Measurements from ENCODE around the gene PHC2.
A peak's percentile ranks its signal among the peaks of the same experiment; 100 is the strongest.

Gene PHC2

DNA sequence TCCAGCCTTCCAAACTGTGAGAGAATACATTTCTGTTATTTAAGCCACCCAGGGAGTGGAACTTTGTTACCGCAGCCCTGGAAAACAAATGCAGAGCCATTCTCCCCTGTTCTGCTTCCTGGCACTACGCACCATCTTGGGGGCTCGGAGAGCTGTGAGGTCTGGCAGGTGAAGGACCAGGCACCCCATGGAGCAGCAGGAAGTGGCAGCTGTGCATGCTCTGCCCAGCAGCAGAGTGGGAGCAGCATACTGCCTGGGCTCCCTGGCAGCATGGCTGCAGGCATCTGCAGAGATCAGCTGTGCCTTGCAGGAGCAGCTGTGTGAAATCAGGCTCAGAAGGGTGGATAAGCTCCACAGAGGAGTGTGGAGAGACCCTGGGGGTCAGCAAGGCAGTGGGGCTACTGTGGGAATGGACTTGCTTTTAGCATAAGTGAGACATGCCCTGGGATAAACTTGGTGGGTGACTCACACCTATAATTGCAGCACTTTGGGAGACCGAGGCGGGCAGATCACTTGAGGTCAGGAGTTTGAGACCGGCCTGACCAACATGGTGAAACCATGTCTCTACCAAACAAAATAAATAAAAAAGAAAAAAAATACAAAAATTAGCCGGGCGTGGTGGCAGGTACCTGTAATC, 23.9 kb upstream of the PHC2 start:
- no peak for DNase-seq

DNA sequence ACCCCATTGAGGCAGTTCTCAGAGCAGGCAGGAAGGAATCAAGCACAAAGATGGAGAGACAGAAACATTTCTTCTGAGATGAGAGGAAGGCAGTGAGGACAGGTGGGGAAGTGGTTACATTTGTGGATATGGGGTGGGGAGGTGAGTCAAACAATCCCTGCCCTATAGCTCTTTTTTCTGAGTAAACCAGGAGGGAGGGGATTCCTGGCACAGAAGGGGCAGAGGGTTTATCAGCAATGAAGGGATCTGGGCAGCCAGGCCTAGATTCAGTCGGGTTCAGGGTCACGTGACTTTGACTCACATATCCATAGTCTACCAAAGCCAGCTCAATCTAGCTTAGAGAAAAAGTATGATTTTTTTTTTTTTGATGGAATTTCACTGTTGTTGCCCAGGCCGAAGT, 15.7 kb upstream of the PHC2 start:
- no peak for DNase-seq

DNA sequence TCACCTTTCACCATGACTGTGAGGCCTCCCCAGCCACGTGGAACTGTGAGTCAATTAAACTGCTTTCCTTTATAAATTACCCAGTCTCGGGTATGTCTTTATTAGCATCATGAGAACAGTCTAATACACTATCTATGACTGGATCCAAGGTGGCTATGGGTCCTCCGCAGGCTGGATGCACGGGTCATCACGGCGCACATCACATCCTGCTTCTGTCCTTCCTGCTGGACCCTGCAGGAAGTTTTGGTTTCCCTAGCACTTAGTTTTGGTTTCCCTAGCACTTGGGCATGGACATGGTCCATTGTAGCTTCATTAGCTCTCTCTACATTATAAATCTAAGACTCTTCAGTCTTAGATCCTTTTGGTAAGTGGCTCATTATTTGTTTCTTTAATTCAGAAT, 14.2 kb upstream of the PHC2 start:
- DNase-seq = no peak

DNA sequence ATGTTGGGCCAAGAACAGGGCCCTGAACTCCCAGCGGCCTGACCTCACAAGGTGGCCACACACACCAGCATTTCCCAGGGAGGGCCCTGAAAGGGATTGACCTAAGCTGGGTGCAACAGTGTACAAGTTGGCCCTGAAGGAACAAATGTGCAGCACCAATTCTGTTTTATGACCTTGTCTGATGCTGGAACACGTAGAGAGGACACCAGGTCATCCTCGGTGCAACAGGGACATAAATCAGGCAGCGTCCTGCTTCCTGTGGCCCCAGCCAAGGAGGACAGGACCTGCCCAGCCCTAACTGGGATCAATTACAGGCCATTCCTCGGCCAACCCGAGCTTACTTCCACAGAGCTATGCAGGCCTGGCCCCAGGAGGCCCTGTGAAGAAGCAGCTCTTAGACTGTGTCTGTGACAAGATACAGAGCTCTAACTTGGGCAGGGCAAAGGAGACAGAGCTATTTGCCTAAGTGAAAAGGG, 12.8 kb upstream of the PHC2 start:
- no peak for DNase-seq

DNA sequence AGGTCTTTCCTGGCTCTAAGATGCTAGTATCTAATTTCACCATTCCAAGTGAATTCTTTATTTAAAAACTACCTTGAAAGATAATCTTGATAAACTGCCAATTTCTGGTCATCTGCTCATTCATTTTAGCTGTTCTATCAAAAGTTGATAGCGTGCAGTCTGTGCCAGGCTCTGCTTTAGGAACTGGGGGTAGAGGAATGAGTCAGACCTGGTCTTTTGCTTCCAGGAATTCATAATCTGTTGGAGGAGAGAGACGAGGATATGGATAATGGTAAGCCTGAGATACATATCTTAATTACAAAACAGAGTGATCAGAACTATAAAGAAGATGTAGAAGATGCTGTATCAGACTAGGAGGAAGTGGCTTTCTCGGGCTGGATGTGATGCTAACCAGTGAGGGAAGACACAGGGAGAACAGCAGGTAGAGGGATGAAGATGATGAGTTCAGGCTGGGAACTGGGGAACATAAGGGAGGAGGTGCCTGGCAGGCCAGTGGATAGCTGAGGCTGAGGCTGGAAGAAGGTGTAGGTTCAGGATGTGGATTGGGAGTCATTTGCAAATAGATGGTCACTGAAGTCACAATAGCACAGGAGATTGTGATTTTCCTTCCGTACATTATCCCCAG, 12.3 kb upstream of the PHC2 start:
- no peak for DNase-seq

DNA sequence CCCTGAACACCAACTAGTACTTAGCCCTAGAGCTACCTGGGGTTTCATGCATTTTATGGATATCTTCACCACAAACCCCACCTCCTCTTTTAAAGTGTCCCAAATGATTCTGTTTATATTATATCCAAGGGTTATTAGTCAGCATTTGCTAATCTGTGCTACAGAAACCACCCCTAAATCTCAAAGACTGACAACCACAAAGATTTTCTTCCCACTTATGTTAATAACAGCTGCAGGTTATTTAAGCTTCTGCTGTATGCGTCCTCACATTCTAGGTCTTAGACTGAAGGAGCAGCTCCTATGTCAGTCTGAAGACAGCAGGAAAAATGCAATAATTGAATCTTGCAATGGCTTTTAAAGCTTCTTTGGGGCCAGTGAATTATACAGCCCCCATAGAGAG, 11.2 kb upstream of the PHC2 start:
- no peak for DNase-seq

DNA sequence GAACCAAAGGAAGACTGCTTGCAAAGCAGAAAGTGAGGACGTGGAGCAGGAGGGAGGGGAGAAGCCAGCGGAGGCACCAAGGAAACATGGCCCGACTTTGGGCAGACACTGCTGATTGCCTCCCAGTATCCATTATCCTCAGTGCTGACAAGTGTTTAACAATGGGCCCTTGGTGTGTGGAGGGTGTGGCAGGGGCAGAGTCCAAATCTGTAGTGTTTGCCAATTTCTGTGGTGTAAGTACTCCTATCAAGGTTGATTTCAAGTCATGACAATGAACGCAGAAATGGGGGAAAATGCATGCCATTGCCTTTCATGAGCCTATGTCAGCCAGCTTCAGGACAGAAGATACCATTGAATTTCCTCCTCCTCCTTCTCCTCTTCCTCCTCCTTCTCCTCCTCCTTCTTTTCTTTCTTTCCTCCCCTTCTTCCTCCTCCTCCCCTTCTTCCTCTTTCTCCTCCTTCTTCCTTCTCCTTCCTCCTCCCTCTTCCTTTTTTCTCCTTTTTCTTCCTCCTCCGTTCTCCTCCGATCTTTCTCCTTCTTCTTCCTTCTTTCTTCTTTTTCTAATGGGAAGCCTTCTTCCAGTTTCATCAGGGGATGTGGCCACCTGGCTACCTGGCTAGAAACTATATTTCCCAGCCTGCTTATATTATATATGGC, 10.3 kb upstream of the PHC2 start:
- no peak for DNase-seq

DNA sequence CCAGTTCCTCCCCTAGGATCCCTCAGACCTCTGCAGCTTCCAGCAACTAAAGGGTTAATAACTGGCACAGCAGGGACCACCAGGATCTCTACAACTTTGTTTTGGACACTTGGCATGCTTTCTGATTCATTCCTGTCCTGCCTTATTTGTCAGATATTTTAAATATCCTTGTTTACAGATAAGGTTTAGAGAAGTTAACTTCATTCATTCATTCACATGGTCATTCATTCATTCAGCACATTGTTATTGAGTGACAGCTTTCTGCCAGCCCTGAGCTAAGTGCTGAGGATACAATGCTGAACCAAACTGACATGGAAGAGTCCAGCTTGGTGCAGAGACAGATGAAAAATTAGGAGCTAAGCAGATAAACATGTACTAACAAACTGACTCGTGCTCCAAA, 8.8 kb upstream of the PHC2 start:
- no peak for DNase-seq

DNA sequence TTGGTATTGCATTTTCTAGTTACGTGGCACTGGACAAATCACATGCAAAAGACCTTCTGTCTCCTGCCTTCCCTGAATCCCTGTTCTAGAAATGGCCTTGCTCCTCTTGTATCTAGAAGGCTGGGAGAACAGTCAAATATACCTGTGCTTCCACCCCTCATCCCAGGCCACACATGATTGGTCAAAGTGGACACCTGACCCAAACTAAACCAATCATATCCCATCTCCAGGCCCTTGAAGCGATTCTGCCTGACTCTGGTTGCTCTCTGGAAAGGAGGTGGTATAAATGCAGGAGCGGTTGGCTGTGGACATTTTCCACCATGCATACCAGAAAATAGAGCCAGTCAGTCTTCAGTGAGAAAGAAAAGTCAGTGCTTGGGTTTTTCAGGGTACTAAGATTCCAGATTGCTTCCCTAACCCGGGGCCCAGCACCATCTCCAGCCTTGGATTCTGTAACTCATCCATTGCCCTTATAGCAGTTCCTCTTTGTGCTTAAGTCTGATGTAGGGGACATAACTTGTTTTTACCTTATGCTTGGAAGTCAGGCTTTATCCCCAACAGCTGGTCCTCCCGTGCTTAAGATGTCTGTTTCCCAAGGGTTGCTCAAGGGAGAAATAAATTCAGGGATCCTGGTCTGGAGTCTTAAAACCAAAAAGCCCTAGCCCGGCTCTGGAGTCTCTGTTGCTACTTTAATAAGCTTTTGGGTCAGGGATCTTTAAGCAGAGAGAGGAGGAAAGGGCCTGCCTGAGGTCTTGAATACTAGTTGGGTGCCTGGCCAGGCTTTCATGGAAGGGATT, 7.7 kb upstream of the PHC2 start:
- no peak for DNase-seq

DNA sequence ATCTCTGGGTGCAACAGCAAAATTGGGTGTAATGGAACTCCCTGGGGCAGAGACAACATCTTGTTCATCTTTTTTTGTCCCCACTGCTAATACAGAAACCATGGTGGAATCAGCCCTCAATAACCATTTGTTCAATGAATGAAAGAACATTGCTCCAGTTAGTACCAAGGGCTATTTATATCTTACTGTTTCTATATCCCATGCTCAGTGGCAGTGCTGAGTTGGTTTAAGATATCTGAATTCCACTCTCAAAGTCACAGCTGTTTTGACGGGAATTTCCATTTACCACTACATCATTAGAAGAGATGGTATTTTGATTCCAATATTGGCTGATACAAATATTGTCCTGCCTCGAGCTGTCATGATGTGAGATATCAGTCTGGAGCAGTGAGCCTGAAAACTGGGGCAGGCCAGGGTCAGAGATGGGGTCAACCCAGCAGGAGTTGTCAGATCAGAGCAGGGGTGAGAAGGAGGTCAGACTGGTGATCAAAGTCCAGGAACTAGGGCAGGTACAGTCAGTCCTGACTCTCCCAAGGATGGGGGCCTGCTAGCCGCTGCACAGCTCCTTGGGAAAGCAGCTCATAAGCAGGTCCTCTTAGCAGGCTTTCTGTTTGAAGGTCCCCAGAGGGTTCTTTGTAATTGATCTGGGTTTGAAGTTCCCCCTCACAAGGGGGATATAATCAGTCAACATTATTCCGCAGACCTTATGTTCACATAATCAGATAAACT, 5.8 kb upstream of the PHC2 start:
- DNase-seq = no peak

DNA sequence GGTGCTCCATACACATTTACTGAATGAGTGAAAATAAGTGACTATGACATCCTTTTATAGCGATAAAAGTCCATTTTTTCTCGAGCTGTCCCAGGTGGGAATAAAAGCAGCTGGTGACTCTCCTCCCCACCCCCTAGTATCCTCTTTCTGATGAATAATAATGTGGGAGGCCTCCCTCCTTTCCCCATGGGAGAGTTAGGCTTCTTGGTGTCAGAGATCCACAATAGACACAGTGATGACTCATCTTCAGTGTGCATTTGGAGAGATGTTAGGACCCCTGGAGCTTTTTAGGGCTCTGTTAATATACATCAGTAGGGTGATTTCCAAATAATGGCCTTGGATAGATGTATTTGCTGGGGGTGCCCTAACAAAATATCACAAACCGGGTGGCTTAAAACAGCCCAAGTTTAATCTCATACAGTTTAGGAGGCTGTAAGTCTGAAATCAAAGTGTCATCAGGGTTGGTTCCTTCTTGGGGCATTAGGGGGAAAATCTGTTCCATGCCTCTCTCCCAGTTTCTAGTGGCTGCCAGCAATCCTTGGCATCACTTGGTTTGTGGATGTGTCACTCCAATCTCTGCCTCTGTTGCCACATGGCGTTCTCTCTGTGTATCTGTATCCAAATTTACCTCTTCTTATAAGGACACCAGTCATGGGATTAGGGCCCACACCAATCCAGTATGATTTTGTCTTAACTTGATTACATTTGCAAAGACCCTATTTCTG, 4.4 kb upstream of the PHC2 start:
- no peak for DNase-seq

DNA sequence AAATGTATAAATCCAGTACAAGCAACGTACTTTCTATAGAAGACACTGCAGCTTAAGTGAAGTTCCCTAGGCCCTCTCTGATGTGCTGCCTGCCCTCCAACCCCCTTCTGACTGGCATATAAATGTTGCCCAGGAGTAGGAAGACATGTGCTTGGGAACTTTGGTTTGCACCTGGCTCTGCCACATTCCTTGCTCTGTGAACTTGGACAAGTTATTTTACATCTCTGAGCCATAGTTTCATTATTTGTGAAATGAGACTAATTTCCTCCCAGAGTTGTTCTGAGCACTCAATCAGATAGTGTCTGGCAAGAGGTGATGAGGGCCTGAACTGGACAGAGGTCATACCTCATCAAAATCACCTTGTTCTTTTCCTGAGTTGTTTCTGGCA, 3.5 kb upstream of the PHC2 start:
- no peak for DNase-seq

DNA sequence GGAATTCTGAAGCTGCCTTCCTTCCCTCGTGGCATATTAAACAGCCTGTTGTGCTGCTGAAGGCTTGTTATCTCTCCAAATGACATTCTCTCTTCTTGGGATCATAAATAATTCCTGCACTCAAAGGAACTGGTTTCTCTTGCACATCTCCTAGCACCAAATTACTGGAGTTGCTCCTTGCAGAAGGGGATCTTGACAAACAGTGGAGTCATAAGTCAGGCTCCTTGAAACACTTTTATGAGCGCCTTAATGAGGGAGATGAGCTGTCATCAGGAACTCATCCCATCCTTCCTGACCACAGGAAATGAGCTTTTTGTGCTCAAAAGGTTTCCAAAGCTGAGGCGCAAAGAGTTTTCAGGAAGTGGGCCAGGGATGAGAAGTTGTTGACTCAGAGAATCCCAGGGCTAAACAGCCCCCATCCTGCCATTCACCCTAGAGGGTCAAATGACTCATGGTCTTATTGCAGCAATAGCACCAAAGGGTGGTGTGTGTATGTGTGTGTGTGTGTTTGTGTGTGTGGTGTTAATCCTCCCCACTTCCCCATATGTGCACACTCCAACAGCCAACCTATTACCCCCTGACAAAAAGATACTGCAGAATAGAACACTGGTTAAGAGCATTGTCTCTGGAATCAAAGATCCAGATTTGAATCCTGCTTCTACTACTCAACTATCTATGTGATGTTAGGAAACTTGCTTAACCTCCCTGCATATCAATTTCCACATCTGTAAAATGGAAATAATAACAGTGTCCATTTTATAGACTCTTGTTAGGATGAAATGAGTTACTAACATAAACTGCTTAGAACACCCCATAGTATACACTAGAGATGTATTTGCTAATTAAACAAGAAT, 2.8 kb upstream of the PHC2 start:
- DNase-seq = no peak

DNA sequence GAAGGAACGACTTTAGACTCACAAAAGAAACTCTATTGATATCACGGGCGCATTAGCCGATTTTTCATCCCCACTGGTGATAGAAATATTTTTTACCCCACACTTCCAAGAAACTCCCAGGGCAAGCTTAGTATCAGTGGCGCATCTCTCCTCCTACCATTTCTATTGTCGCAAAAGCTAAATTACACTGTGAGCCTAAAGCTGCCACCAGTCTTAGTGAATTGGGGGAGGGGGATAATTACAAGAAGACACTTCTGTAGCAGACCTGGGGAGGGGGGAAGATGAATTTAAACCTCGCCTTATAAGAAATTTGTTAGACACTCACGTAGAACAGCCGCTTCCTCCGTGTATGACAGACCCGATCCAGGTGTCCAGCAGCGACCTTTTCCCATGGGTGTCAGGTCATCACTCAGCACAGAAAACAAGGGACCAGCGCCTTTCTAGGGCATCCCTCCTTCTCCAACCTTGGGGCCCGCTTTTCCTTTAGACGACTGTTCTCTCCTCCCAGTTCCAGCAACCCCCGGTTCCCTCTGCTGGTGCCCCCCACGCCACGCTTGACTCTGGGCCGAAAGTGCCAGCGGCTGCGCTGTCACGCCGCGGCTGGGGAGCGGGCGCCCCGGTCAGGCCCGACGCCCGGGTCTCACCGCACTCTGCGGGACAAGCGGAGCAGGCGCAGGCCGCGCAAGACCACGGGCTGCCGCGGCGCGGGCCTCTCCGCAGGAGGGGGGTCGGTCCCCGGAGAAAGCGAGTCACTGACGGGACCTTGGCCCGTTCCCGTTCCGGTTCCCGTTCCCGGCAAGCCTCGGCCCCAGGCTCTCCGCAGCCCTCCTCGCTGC, 821 bp downstream of the PHC2 start:
- DNase-seq = peak; percentile 58

DNA sequence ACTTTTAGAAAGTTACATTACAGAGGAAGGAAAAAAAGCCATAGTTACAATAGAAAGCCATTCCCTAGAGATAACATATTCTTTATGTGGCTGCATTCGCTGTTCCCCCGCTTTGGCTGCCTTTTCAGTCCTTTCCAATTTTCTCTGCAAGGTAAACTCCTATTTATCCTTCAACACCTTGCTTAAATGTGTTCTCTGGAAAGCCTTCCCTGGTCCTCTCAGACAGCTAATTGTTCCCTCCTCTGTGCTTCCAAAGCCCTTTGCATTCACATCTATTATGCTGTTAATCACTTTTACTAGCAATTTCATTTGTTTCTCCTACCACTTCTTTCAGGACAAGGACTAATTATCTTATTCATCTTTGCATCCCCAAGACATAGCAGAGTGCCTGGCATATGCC, 1.6 kb downstream of the PHC2 start:
- no peak for DNase-seq

DNA sequence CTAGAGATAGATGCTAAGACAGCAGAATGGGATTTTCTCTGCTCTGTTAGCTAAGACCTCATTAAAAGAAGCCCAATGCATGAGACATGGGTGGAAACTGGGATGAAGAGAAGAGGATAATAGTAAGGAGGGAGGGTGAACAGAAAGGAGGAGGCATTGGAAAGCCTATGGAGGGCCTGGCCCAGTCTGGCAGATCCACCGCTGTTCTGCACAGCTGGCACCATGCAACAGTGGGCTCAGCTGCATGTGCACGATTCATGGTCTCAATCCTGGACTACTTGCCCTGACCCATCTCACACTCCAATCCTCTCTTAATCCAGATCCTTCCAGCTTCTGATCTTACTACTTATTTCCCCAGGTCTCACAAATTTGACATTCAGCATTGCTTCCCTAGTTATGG, 2.2 kb downstream of the PHC2 start:
- DNase-seq = no peak

DNA sequence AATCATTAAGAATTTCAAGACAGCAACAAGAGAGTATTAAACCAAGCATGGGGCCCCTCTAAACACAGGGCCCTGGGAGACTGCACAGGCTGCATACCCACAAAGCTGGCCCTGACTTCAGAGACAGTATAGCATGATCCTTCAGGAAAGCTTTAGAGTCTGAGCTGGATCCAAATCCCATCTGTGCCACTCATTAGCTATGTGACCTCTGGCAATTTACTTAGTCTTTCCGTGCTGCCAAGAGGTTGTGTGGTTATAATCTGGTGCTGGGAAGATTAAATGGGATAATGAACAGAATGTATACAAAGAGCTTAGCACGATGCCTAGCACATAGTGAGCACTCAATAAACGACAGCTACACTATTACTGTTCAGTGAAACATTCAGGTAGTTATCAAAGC, 4.0 kb downstream of the PHC2 start:
- no peak for DNase-seq

DNA sequence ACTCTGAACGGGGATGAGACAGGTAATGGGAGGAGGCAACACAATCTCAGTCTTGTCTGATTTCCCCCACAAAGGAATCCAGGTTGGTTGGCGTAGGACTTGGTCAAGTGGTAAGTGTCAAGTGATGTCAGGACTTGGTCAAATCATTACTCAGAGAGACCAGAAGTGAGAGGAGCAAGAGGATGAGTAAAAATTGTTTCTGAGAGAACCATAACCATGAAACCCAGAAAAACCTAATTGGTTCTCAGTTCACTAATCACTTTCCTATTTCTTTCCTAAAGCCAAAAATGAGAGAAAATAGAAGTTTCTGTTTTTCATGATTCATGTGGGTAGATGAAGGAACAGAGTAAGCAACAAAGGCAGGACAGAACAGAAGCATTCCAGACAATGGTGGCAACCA, 5.0 kb downstream of the PHC2 start:
- no peak for DNase-seq

DNA sequence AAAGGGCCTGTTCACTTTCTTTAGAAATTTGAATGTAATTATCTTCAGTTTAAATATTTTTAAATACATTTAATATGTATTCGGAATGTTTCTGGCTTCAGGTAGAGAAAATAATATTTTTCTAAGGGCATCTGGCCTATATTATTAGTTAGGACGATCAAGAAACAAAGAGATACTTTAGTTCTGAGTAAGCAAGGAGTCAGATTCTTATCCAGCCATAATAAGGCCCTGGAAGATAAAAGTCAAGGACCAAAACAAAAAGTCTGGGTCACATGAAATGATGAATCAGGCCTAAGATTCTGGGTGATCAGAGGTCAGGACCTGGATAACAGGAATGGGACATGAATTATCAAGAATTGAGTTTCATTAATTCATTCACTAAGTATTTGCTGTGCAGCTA, 6.3 kb downstream of the PHC2 start:
- no peak for DNase-seq

DNA sequence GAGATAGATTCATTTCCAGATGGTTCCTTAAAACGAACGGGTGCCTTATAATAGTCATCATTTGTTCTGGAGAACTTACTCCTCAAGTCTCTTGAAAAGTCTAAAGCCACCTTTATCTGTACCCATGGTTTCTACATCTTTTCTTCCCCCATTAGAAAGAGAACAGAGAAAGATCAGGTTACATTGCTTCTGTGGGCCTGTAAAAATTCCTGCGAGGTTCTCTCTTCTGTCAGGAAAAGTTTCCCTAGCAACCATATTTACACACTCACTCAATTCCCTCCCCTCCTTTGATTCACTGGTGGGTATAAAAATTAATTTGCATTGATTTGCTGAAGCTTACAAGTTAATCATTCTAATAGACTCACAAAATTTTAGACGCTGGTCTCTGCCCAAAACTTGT, 6.7 kb downstream of the PHC2 start:
- DNase-seq = no peak
